OCI-LY3 (cell line): Measurements from ENCODE around the gene LPXN.

ENCODE experiments used
- H2AFZ ChIP-seq: fragments of 200-600, 300-600 bp; shearing (Covaris generic); 2 replicates; pipeline ENCODE4 v1.6.0; 2014; ENCODE audit warnings: antibody characterized with exemption, low read depth, low read length
- H3K27ac ChIP-seq: fragments of 200-600, 300-600 bp; sonication (generic); 2 replicates; pipeline ENCODE4 v1.5.1; 2014; ENCODE audit warnings: mild to moderate bottlenecking, low read length, moderate library complexity, mixed read lengths
- H3K27me3 ChIP-seq: fragments of 200-600, 300-600 bp; sonication (generic); 2 replicates; pipeline ENCODE4 v1.6.1; 2014; ENCODE audit warnings: low read depth, low read length, mixed read lengths
- H3K36me3 ChIP-seq: fragments of 200-600, 300-600 bp; sonication (generic); replicated peaks from 2 replicates; pipeline ENCODE3; 2014; ENCODE audit warnings: low read depth, low read length, mixed read lengths
- H3K4me1 ChIP-seq: fragments of 300-600, 200-600 bp; sonication (generic); 2 replicates; pipeline ENCODE4 v1.6.1; 2014; ENCODE audit warnings: low read length, mixed read lengths
- H3K4me2 ChIP-seq: fragments of 200-600, 300-600 bp; sonication (generic); 2 replicates; pipeline ENCODE4 v1.6.1; 2014; ENCODE audit warnings: low read length, mixed read lengths
- H3K4me3 ChIP-seq: fragments of 300-600, 200-600 bp; sonication (generic); 2 replicates; pipeline ENCODE4 v1.5.1; 2014; ENCODE audit warnings: antibody characterized with exemption, mild to moderate bottlenecking, low read length, moderate library complexity
- H3K79me2 ChIP-seq: fragments of 300-600, 200-600 bp; shearing (Covaris generic); 2 replicates; pipeline ENCODE4 v1.6.1; 2014; ENCODE audit warnings: mild to moderate bottlenecking, low read length, mixed read lengths
- H3K9ac ChIP-seq: fragments of 300-600, 200-600 bp; shearing (Covaris generic); 2 replicates; pipeline ENCODE4 v1.6.0; 2014; ENCODE audit warnings: mild to moderate bottlenecking, low read length, moderate library complexity
- H3K9me3 ChIP-seq: fragments of 200-600, 300-600 bp; shearing (Covaris generic); 2 replicates; pipeline ENCODE4 v1.6.1; 2014; ENCODE audit warnings: low read length, mixed read lengths; ENCODE audit not compliant: insufficient read depth
- H4K20me1 ChIP-seq: fragments of 200-600, 300-600 bp; sonication (generic); 2 replicates; pipeline ENCODE4 v1.6.1; 2016; ENCODE audit warnings: low read length, mixed read lengths; ENCODE audit not compliant: insufficient read depth
- EZH2phosphoT487 ChIP-seq: fragments of 200-600 bp; shearing (Covaris generic); IDR thresholded peaks from 2 replicates; pipeline ENCODE4 v1.6.1; 2018; ENCODE audit warnings: antibody characterized with exemption, mixed run types, low read depth
- TF ChIP-seq, protein P1 (sequence below): fragments of 200-600, 300-600 bp; sonication (generic); IDR thresholded peaks from 2 replicates; pipeline ENCODE4 v1.5.1; 2014; ENCODE audit warnings: antibody characterized with exemption, low read length, low read depth

Gene LPXN

GRCh38 chr11:58560842-58561241 lies 14.8 kb downstream of the LPXN start:
- no peak overlapping the region for H3K4me3 ChIP-seq
- no peak overlapping the region for H2AFZ ChIP-seq
- no peaks in the 10 kb centered on the region for H3K79me2 ChIP-seq
- H3K4me2 ChIP-seq = no peak overlapping the region
- H3K27ac ChIP-seq = no peak overlapping the region
- TF ChIP-seq, protein P1, sequence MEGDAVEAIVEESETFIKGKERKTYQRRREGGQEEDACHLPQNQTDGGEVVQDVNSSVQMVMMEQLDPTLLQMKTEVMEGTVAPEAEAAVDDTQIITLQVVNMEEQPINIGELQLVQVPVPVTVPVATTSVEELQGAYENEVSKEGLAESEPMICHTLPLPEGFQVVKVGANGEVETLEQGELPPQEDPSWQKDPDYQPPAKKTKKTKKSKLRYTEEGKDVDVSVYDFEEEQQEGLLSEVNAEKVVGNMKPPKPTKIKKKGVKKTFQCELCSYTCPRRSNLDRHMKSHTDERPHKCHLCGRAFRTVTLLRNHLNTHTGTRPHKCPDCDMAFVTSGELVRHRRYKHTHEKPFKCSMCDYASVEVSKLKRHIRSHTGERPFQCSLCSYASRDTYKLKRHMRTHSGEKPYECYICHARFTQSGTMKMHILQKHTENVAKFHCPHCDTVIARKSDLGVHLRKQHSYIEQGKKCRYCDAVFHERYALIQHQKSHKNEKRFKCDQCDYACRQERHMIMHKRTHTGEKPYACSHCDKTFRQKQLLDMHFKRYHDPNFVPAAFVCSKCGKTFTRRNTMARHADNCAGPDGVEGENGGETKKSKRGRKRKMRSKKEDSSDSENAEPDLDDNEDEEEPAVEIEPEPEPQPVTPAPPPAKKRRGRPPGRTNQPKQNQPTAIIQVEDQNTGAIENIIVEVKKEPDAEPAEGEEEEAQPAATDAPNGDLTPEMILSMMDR = no peak
- no peak for TF ChIP-seq EZH2phosphoT487
- no peaks in the 10 kb centered on the region for H3K27me3 ChIP-seq
- H4K20me1 ChIP-seq = peaks cover 6% of the 10 kb centered on the region; the same call in 1 of the 2 replicates
- peaks cover 16% of the 10 kb centered on the region for H3K36me3 ChIP-seq
- H3K9ac ChIP-seq = no peak overlapping the region
- peaks cover 29% of the 10 kb centered on the region for H3K4me1 ChIP-seq
- H3K9me3 ChIP-seq = no peaks in the 10 kb centered on the region

DNA sequence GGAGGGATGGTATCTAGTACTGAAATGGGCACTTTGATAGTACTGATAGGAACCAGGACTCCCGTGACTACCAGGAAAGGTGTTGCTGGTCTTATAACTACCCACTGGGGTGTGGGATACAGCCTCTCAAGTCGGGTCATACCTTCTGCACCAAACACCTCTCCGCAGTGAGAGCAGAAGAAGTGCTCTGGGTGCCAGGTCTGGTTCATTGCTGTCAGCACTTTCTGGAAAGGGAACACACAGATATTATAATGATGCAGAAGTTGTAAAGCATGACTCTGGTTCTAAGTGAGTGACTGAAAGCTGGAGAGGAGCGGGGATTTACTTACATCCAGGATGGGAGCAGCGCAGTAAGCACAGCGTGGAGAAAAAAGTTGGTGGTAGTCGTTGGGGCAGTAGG lies 26.0 kb downstream of the LPXN start:
- H2AFZ ChIP-seq = no peak overlapping the region
- H3K36me3 ChIP-seq = peaks cover 46% of the 10 kb centered on the region
- no peak overlapping the region for H3K27ac ChIP-seq
- H3K9ac ChIP-seq = no peak overlapping the region
- H4K20me1 ChIP-seq = no peaks in the 10 kb centered on the region
- TF ChIP-seq, protein P1 = no peak
- no peak for TF ChIP-seq EZH2phosphoT487
- H3K4me2 ChIP-seq = no peak overlapping the region
- H3K9me3 ChIP-seq = no peaks in the 10 kb centered on the region
- no peaks in the 10 kb centered on the region for H3K79me2 ChIP-seq
- no peak overlapping the region for H3K4me3 ChIP-seq
- no peaks in the 10 kb centered on the region for H3K27me3 ChIP-seq
- no peaks in the 10 kb centered on the region for H3K4me1 ChIP-seq

- H3K4me2 ChIP-seq = no peak overlapping the region
- H3K4me1 ChIP-seq = no peaks in the 10 kb centered on the region
- no peak overlapping the region for H2AFZ ChIP-seq
- TF ChIP-seq EZH2phosphoT487 = no peak
- TF ChIP-seq, protein P1 = no peak
- no peaks in the 10 kb centered on the region for H3K79me2 ChIP-seq
- H3K9me3 ChIP-seq = no peaks in the 10 kb centered on the region
- no peak overlapping the region for H3K4me3 ChIP-seq
- no peaks in the 10 kb centered on the region for H4K20me1 ChIP-seq
- H3K27ac ChIP-seq = no peak overlapping the region
- H3K27me3 ChIP-seq = no peaks in the 10 kb centered on the region
- no peak overlapping the region for H3K9ac ChIP-seq
- peaks cover 44% of the 10 kb centered on the region for H3K36me3 ChIP-seq
Measured at GRCh38 chr11:58546841-58547240, 28.8 kb downstream of the LPXN start.

DNA sequence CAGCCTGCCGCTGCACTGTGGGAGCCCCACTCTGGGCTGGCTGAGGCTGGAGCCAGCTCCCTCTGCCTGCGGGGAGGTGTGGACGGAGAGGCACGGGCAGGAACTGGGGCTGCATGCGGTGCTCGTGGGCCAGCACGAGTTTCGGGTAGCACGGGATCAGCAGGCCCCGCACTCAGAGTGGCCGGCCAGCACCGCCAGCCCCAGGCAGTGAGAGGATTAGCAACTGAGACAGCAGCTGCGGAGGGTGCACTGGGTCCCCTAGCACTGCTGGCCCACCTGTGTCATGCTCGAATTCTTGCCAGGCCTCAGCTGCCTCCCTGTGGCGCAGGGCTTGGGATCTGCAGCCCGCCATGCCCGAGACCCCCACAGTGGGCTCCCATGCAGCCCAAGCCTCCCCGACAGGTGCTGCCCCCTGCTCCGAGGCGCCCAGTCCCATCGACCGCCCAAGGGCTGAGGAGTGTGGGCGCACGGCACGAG lies 43.8 kb downstream of the LPXN start:
- Histone ChIP-seq H3K36me3 (peaks cover 19% of the 10 kb centered on the region), H3K27me3 (peaks cover 8% of the 10 kb centered on the region), H3K79me2 (no peaks in the 10 kb centered on the region)

More for the DNA sequence above, 43.8 kb downstream of the LPXN start:
- TF ChIP-seq EZH2phosphoT487 = no peak
- TF ChIP-seq, protein P1 = no peak
- H3K9ac ChIP-seq = no peak overlapping the region
- no peaks in the 10 kb centered on the region for H4K20me1 ChIP-seq
- H3K9me3 ChIP-seq = no peaks in the 10 kb centered on the region
- H3K27ac ChIP-seq = no peak overlapping the region
- no peak overlapping the region for H2AFZ ChIP-seq
- H3K4me3 ChIP-seq = no peak overlapping the region
- no peak overlapping the region for H3K4me2 ChIP-seq
- peaks cover under 1% of the 10 kb centered on the region; the same call in 1 of the 2 replicates for H3K4me1 ChIP-seq
